K562 (cell line): Measurements from ENCODE around the gene IQCN. TPM values are rescaled to one million over a fixed set of nuclear protein-coding genes. Genes with fewer than 3 reads are reported as not detected.

Experiments
- FOXJ3 ChIP-seq: sonication (generic); formaldehyde crosslinking; IDR thresholded peaks from 2 replicates; pipeline ENCODE4 v1.4.0; 2020; ENCODE audit warnings: mild to moderate bottlenecking, missing genetic modification reagents
- MCM3 ChIP-seq: fragments of 450-650 bp; IDR thresholded peaks from 2 replicates; pipeline ENCODE4 v1.6.1; 2016
- YY1 ChIP-seq, 3 experiments: IDR thresholded peaks; 2 replicates each; pipeline ENCODE4 v1.6.1; 2011; ENCODE audit warnings: low read length in 2 of 3, mild to moderate bottlenecking in 2 of 3, moderate library complexity in 2 of 3, borderline replicate concordance in 1 of 3, control low read depth in 1 of 3, low read depth in 1 of 3; ENCODE audit not compliant: insufficient read depth in 3 of 3, insufficient replicate concordance in 2 of 3, control insufficient read depth in 1 of 3, insufficient read length in 1 of 3; ENCODE audit errors: extremely low read depth in 1 of 3
- ZEB2 ChIP-seq: fragments of 450-650 bp; IDR thresholded peaks from 2 replicates; pipeline ENCODE4 v1.6.1; 2016
- polyA plus RNA-seq, 8 experiments: library from polyadenylated mRNA; depleted of rRNA in 4 of 8; stranded (reverse) in 5 of 8; unstranded in 3 of 8; fragments of >200 nt; fragmentation: Nextera tagmentation in 2 of 8; fragmentation: Illumina TruSeq in 1 of 8; extraction: Ambion mirVana in 2 of 8; extraction: Trizol in 1 of 8; gene quantifications; 2 replicates each; pipeline versions ENCODE4 v1.2.1 to v1.2.3, GENCODE V29; 2011 to 2014; ENCODE audit warnings: inconsistent platforms in 1 of 8, missing spikeins in 1 of 8
- total RNA-seq, 7 experiments: library from RNA; depleted of rRNA in 6 of 7; stranded (reverse); fragments of >200 nt in 6 of 7; fragmentation: Illumina TruSeq in 2 of 7; extraction: Trizol in 2 of 7; gene quantifications; 2 replicates each; pipeline versions ENCODE4 v1.2.1 to v1.2.3, GENCODE V29; 2011 to 2021; ENCODE audit warnings: low replicate concordance in 1 of 7
- TF ChIP-seq, protein P1 (sequence below): fragments of 200-800 bp; sonication (Bioruptor generic); IDR thresholded peaks from 2 replicates; pipeline ENCODE4 v1.6.1; 2016; ENCODE audit warnings: missing genetic modification characterization, missing compliant biosample characterization
- TF ChIP-seq, protein P2 (sequence below): fragments of 250-450 bp; sonication (Bioruptor Pico); IDR thresholded peaks from 2 replicates; pipeline ENCODE4 v1.8.0; 2022; ENCODE audit warnings: moderate library complexity, mild to moderate bottlenecking, inconsistent platforms
- TF ChIP-seq, protein P3 (sequence below): fragments of 250-450 bp; sonication (Bioruptor Pico); IDR thresholded peaks from 2 replicates; pipeline ENCODE4 v1.8.0; 2022; ENCODE audit warnings: moderate library complexity, mild to moderate bottlenecking, inconsistent platforms
- TF ChIP-seq, protein P4 (sequence below): sonication (generic); IDR thresholded peaks from 2 replicates; pipeline ENCODE4 v1.6.1; 2016
- TF ChIP-seq, protein P5 (sequence below): fragments of 250-450 bp; sonication (Bioruptor Pico); IDR thresholded peaks from 2 replicates; pipeline ENCODE4 v1.8.0; 2021; ENCODE audit warnings: mild to moderate bottlenecking, moderate library complexity

Gene IQCN
- total and polyA plus RNA-seq, 9 of the 15 experiments (the other 6 are each of a cell fraction or from before 2014, with no cell fraction given) = 0.01 to 0.07 (median 0.04) TPM; not detected in 3

DNA sequence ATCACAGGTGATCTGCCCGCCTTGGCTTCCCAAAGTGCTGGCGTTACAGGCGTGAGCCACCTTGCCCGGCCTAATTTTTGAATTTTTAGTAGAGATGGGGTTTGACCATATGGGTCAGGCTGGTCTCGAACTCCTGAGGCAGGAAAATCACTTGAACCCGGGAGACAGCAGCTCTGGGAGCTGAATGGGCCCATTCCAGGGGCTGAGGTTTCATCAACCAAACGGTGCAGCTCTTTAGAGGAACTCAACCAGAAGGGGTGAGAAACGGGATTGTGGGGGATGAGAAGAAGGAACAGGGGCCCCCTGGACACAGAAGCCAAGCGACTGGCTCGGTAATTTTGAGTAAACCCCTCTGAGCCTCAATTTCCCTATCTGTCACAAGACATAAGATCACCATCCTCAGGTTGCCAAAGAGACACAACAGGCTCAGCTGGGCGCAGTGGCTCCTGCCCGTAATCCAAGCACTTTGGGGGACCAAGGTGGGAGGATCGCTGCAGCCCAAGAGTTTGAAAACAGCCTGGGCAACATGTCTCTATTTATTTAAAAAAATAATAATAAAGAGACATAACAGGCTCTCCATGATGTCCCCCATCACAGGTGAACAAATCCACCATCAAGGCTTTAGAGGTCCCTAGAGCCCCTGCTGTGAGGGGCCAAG lies 562 bp downstream of the IQCN start (continued):
- TF ChIP-seq, protein P1, sequence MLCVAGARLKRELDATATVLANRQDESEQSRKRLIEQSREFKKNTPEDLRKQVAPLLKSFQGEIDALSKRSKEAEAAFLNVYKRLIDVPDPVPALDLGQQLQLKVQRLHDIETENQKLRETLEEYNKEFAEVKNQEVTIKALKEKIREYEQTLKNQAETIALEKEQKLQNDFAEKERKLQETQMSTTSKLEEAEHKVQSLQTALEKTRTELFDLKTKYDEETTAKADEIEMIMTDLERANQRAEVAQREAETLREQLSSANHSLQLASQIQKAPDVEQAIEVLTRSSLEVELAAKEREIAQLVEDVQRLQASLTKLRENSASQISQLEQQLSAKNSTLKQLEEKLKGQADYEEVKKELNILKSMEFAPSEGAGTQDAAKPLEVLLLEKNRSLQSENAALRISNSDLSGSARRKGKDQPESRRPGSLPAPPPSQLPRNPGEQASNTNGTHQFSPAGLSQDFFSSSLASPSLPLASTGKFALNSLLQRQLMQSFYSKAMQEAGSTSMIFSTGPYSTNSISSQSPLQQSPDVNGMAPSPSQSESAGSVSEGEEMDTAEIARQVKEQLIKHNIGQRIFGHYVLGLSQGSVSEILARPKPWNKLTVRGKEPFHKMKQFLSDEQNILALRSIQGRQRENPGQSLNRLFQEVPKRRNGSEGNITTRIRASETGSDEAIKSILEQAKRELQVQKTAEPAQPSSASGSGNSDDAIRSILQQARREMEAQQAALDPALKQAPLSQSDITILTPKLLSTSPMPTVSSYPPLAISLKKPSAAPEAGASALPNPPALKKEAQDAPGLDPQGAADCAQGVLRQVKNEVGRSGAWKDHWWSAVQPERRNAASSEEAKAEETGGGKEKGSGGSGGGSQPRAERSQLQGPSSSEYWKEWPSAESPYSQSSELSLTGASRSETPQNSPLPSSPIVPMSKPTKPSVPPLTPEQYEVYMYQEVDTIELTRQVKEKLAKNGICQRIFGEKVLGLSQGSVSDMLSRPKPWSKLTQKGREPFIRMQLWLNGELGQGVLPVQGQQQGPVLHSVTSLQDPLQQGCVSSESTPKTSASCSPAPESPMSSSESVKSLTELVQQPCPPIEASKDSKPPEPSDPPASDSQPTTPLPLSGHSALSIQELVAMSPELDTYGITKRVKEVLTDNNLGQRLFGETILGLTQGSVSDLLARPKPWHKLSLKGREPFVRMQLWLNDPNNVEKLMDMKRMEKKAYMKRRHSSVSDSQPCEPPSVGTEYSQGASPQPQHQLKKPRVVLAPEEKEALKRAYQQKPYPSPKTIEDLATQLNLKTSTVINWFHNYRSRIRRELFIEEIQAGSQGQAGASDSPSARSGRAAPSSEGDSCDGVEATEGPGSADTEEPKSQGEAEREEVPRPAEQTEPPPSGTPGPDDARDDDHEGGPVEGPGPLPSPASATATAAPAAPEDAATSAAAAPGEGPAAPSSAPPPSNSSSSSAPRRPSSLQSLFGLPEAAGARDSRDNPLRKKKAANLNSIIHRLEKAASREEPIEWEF (CRISPR knock-in tag) = no peak
- TF ChIP-seq, protein P2, sequence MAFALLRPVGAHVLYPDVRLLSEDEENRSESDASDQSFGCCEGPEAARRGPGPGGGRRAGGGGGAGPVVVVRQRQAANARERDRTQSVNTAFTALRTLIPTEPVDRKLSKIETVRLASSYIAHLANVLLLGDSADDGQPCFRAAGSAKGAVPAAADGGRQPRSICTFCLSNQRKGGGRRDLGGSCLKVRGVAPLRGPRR = no peak
- TF ChIP-seq, protein P3, sequence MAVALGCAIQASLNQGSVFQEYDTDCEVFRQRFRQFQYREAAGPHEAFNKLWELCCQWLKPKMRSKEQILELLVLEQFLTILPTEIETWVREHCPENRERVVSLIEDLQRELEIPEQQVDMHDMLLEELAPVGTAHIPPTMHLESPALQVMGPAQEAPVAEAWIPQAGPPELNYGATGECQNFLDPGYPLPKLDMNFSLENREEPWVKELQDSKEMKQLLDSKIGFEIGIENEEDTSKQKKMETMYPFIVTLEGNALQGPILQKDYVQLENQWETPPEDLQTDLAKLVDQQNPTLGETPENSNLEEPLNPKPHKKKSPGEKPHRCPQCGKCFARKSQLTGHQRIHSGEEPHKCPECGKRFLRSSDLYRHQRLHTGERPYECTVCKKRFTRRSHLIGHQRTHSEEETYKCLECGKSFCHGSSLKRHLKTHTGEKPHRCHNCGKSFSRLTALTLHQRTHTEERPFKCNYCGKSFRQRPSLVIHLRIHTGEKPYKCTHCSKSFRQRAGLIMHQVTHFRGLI (CRISPR knock-in tag) = no peak
- TF ChIP-seq, protein P4, sequence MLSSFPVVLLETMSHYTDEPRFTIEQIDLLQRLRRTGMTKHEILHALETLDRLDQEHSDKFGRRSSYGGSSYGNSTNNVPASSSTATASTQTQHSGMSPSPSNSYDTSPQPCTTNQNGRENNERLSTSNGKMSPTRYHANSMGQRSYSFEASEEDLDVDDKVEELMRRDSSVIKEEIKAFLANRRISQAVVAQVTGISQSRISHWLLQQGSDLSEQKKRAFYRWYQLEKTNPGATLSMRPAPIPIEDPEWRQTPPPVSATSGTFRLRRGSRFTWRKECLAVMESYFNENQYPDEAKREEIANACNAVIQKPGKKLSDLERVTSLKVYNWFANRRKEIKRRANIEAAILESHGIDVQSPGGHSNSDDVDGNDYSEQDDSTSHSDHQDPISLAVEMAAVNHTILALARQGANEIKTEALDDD = no peak
- TF ChIP-seq MCM3 = no peak
- TF ChIP-seq YY1 (IDR thresholded peaks at IDR 0.05; ENCODE audit: borderline replicate concordance in 1 of 3, control insufficient read depth in 1 of 3, extremely low read depth in 1 of 3, insufficient read depth in 3 of 3, insufficient read length in 1 of 3, insufficient replicate concordance in 2 of 3, low read depth in 1 of 3, low read length in 2 of 3) = no peak
- TF ChIP-seq, protein P5, sequence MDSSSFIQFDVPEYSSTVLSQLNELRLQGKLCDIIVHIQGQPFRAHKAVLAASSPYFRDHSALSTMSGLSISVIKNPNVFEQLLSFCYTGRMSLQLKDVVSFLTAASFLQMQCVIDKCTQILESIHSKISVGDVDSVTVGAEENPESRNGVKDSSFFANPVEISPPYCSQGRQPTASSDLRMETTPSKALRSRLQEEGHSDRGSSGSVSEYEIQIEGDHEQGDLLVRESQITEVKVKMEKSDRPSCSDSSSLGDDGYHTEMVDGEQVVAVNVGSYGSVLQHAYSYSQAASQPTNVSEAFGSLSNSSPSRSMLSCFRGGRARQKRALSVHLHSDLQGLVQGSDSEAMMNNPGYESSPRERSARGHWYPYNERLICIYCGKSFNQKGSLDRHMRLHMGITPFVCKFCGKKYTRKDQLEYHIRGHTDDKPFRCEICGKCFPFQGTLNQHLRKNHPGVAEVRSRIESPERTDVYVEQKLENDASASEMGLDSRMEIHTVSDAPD (CRISPR knock-in tag) = no peak
- no peak for TF ChIP-seq FOXJ3 (CRISPR knock-in tag)
- no peak for TF ChIP-seq ZEB2
